Keratinocyte (primary cell): ENCODE measurements around the gene CLCA4.

Source experiments
- CTCF ChIP-seq, 3 experiments: IDR thresholded peaks in 1 of 3; conservative IDR thresholded peaks in 1 of 3; optimal IDR thresholded peaks in 1 of 3; 2 replicates in 2 of 3; 3 replicates in 1 of 3; pipeline versions ENCODE3 to v1.5.1; 2011; ENCODE audit warnings: low read length in 3 of 3, mild to moderate bottlenecking in 3 of 3, moderate library complexity in 2 of 3, control low read depth in 1 of 3, inconsistent platforms in 1 of 3; ENCODE audit not compliant: insufficient read depth in 2 of 3; ENCODE audit errors: extremely low read depth in 1 of 3
- EZH2 ChIP-seq: IDR thresholded peaks from one replicate; pipeline ENCODE4 v1.6.1; 2012; ENCODE audit warnings: inconsistent platforms, mild to moderate bottlenecking, low read length, moderate library complexity

GRCh38 chr1:86498281-86498680 lies 48.6 kb upstream of the CLCA4 start:
- no peak for TF ChIP-seq CTCF (optimal IDR thresholded peaks at IDR 0.05 in 1 of 3, IDR thresholded peaks at IDR 0.05 in 1 of 3, conservative IDR thresholded peaks at IDR 0.05 in 1 of 3; ENCODE audit: extremely low read depth in 1 of 3, insufficient read depth in 2 of 3, low read length in 3 of 3)
- TF ChIP-seq EZH2: no peak
